GM20431 (cell line): ENCODE measurements around the gene AACS.
"Not testable (repeated sequence)": the region's sequence is repeated elsewhere in the genome, so short reads cannot be mapped to it uniquely, and the experiment has no call there.

Source experiments
- in situ Hi-C: fragments of 300-500 bp; cut with MseI, MboI; formaldehyde crosslinking; loops from one replicate; pipeline ENCODE4 v1.15.0; 2020; ENCODE audit warnings: low sequenced_read_pairs; ENCODE audit not compliant: unreplicated experiment

Gene AACS, protein sequence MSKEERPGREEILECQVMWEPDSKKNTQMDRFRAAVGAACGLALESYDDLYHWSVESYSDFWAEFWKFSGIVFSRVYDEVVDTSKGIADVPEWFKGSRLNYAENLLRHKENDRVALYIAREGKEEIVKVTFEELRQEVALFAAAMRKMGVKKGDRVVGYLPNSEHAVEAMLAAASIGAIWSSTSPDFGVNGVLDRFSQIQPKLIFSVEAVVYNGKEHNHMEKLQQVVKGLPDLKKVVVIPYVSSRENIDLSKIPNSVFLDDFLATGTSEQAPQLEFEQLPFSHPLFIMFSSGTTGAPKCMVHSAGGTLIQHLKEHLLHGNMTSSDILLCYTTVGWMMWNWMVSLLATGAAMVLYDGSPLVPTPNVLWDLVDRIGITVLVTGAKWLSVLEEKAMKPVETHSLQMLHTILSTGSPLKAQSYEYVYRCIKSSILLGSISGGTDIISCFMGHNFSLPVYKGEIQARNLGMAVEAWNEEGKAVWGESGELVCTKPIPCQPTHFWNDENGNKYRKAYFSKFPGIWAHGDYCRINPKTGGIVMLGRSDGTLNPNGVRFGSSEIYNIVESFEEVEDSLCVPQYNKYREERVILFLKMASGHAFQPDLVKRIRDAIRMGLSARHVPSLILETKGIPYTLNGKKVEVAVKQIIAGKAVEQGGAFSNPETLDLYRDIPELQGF

DNA sequence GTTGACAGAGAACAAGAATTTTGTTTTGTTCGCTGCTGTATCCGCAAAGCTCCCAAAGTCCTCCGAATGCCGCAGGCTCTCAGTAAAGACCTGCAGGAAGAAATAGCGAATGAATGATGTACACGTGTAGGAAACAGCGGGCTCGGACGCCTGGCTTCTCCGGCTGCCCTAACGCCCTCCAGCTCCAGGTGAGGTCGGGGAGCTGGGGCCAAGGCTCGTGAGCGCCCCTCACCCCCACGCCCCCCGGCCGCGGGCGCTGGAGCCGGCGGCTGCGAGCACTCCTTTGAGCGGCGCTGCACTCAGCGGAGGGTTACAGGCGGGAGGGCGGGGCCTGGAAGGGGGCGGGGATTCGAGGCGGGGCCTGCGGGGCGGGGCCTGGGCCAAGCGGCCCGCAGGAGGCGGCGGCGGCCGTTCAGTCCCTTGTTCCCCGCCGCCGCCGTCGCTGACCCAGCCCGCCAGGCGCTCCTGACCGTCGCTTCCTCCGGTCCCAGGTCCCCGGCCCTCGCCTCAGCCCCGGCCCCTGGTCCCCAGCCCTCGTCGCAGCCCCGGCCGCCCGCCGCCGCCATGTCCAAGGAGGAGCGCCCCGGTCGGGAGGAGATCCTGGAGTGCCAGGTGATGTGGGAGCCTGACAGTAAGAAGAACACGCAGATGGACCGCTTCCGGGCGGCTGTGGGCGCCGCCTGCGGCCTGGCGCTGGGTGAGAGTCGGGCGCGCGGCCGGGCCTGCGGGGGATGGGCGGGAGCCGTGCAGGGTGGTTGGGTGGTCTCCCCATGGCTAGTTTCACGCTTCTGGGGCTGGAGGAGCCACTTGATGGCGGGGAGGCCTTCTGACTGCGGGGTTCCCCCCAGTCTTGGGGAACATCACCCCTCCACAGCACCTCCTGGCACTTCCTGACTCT is at the start of gene AACS:
AACS (plus strand) TSS at position 415 of the 898 bp plus-strand sequence; CDS start at position 565, 150 bp downstream.
- in situ Hi-C loops = no loop called here

- in situ Hi-C loops = no loop called here
Observed at GRCh38 chr12:125015680-125016310, 49.4 kb upstream of the AACS start.

- in situ Hi-C loops = no loop called here
Observed at GRCh38 chr12:125017801-125018200, 47.4 kb upstream of the AACS start.

GRCh38 chr12:125018356-125018755 is 46.9 kb upstream of the AACS start:
- in situ Hi-C loops = no loop called here

GRCh38 chr12:125021096-125021495 is 44.1 kb upstream of the AACS start:
- in situ Hi-C loops = no loop called here

GRCh38 chr12:125021771-125022170 is 43.5 kb upstream of the AACS start:
- in situ Hi-C loops = no loop called here

GRCh38 chr12:125023065-125023464 is 42.2 kb upstream of the AACS start:
- in situ Hi-C loops = no loop called here

DNA sequence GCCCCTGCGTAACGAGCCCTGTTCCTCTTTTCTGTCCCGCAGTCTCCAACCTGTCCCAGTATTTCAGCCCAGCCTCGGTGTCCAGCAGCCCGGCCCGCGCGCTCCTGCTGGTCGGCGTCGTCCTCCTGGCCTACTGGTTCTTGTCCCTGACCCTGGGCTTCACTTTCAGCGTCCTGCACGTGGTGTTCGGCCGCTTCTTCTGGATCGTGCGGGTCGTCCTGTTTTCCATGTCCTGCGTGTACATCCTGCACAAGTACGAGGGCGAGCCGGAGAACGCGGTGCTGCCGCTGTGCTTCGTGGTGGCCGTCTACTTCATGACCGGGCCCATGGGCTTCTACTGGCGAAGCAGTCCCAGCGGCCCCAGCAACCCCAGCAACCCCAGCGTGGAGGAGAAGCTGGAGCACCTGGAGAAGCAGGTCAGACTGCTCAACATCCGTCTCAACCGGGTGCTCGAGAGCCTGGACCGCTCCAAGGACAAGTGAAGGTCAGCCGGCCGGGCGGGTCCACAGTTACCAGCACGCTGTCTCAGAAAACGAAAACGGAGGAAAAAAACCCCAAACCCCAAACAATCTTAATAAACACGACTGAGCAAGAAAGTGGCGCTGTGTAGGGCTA is 40.2 kb upstream of the AACS start:
- in situ Hi-C loops = no loop called here

- in situ Hi-C loops = no loop called here
Observed at GRCh38 chr12:125025606-125026235, 39.5 kb upstream of the AACS start.

DNA sequence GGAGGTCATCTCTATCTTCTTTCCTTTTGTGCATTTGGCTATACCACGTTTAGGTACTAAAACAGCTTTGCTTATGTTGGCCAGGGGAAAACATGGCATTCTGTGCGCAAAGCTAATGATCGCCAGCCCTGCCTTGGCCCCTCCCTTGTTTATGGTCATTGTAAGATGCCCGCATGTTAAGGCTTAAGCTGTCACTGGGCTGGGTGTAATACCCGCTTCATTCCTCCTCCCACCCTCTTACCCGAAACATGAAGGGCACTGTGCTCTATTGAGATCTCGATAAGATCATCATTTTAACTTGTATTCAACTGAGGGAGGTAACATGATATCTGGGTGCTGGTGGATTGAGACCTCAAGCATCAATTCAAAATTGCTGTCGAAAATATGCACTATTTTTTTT is 37.1 kb upstream of the AACS start:
- in situ Hi-C loops = no loop called here

DNA sequence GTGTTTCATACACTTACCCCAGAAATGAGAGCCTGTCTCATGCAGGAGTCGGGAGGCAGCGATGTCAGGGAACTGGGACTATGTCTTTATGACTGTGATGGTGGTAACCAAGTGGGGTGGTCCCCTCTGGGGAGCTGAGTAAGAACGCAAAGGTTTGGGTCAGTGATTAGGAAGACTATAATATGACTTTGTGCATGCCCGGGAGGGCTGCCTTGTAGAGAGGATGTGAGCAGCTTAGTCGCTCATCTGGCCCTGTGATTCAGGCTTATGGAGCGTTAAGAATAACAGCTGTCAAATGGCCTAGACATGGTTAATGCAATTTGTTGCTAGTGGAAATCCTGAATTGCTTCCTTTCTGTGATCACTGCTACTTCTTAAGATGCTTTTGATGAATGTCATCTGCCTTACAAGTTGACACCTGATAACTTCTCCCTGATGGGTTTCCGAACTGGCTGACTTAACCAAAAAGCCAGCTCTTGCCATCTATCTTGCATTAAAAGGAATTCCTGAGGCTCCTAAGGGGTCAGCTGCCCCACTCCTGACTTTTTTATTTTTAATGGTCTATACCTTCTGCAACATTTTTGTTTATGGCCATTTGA is 35.4 kb upstream of the AACS start:
- in situ Hi-C loops = no loop called here

- in situ Hi-C loops = not testable (repeated sequence)
Observed at GRCh38 chr12:125031471-125031870, 33.8 kb upstream of the AACS start.

DNA sequence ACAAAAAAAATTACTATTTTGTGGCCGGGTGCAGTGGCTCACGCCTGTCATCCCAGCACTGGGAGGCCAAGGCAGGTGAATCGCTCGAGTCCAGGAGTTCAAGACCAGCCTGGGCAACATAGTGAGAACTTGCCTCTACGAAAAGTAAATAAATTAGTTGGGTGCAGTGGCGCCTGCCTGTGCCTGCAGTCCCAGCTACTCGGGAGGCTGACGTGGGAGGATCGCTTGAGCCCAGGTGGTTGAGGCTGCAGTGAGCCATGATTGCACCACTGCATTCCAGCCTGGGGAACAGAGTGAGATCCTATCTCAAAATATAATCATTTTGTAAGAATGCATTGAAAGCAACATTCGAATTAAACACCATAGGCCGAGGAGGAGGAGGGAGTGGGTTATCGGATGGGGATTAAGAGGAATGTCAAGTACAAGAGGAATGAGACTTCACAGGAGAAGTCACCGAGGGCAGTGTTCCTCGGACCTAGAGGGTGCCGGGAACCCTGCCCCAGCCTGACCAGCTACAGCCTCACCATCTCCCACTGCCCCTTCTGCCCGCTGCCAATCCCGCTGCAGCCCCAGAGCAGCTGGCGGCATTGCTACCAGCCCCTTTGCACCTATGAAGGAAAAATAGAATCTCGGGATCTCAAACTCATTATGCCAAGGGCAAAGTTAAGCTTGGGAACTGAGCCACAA is 32.6 kb upstream of the AACS start:
- in situ Hi-C loops = no loop called here

- in situ Hi-C loops = no loop called here
Observed at GRCh38 chr12:125033288-125033687, 31.9 kb upstream of the AACS start.

GRCh38 chr12:125038976-125039625 is 26.1 kb upstream of the AACS start:
- in situ Hi-C loops = no loop called here

GRCh38 chr12:125049093-125049458 is 16.2 kb upstream of the AACS start:
- in situ Hi-C loops = no loop called here

DNA sequence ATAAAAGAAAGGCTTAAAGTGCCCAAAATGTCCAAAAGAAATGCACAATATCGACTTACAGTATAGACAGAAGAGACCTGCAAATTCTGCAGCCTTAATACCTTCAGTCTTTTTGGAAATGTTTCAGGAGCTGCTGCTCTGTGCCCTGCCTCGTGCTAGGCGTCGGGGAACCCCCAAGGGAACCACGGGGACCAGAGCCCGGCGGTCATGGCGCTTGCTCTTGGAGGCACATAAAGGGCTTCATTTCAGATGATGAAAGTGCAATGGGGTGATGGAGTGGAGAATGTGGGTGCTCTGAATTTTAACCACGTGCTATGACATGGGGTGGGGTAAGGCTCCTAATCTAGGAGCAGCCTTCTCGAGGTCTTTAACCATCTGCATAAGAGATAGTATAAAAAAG is 14.8 kb upstream of the AACS start:
- in situ Hi-C loops = no loop called here

DNA sequence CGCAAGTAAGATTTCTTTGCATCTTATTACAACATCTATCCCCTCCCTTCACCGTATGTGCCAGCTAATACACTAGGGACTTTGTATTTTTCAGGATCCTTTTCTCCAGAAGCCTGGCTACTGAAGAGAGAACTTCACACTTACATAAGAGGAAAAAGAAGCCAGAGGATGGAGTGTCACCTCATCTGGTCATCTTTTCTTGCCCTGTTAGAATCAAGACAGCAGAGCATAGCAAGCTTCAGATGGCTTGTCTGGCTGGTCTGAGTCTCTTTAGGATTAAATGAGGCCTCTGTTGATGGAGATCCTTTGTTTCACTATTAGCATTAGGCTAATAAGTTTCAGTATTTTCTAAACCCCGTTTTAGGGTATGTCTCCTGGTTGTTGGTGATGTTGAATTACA is 14.4 kb upstream of the AACS start:
- in situ Hi-C loops = no loop called here
